Activated CD8-positive, alpha-beta T cell treated with anti-CD3 and anti-CD28 coated beads, Interleukin-2, amount 10 ng/mL, durations not matched to agents 7 days and 5 days (primary cell): ENCODE measurements around the gene SKAP2. TPM values are rescaled to one million over a fixed set of nuclear protein-coding genes. Genes with fewer than 3 reads are reported as not detected.

Experiments used
- ATAC-seq: fragments of 150-1000 bp; cut with Tn5 transposase; one replicate; pipeline ENCODE4 v1.10.0; 2021; ENCODE audit warnings: moderate library complexity
- CTCF ChIA-PET: fragments of 350-600 bp; sonication (Branson Sonifier 250); formaldehyde crosslinking; loops from one replicate; lab custom pipeline; 2021; ENCODE audit warnings: antibody characterized with exemption; lab: Charles Lee
- POLR2A ChIA-PET: fragments of 350-600 bp; sonication (Branson Sonifier 250); formaldehyde crosslinking; loops from one replicate; lab custom pipeline; 2021; ENCODE audit warnings: antibody characterized with exemption; lab: Charles Lee
- DNase-seq: peaks from one replicate; pipeline ENCODE4 v3.0.0-alpha.2; 2020
- H3K27ac Mint-ChIP-seq: one replicate; pipeline ENCODE4 v1.8.0; 2021; ENCODE audit warnings: mild to moderate bottlenecking, mixed read lengths
- H3K27me3 Mint-ChIP-seq: one replicate; pipeline ENCODE4 v1.8.0; 2021; ENCODE audit warnings: low read depth, mixed read lengths
- H3K36me3 Mint-ChIP-seq: one replicate; pipeline ENCODE4 v1.8.0; 2021; ENCODE audit warnings: low read depth, mixed read lengths
- H3K4me1 Mint-ChIP-seq: one replicate; pipeline ENCODE4 v1.8.0; 2021; ENCODE audit warnings: low read depth, mixed read lengths
- H3K4me3 Mint-ChIP-seq: one replicate; pipeline ENCODE4 v1.8.0; 2021; ENCODE audit warnings: mild to moderate bottlenecking, mixed read lengths
- H3K9me3 Mint-ChIP-seq: one replicate; pipeline ENCODE4 v1.8.0; 2022; ENCODE audit warnings: mixed read lengths; ENCODE audit not compliant: insufficient read depth
- total RNA-seq, 2 experiments: library from RNA; stranded (reverse); gene quantifications; one replicate each; pipeline ENCODE4 v1.2.3, GENCODE V29; 2021

SKAP2 gene
- total RNA-seq, 2 experiments from 2014 or later = 9.7 to 12.5 TPM

DNA sequence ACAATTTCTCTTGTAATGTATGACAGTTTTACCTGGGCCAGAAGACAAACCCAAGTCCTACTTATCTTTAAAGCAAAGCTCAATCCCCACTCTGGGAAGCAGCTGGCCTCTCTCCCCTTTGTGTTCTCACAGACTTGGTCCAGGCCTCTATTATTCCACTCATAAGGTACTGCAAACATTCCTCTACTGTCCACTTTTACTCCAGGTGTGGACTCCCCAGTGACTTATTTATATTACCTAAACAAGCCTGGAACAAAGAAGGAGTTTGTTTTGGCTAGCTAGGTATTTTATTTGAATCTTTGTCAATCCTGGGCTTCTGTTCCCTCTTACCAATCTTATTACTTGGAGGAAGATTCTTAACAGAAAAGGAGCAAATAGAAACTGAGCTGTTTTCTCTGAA is 163.5 kb downstream of the SKAP2 start:
- ChIA-PET POLR2A (no interaction called here), CTCF (interaction anchor here (1.0 to 4.5 kb wide), 3 partner anchors 14 to 331 kb away, joined by 3 to 19 read pairs (median 4); no protein-coding TSS in a partner anchor)
- Mint-ChIP-seq H3K4me1 (no peaks in the 10 kb centered on the region), H3K4me3 (no peak overlapping the region), H3K36me3 (no peaks in the 10 kb centered on the region), H3K9me3 (no peaks in the 10 kb centered on the region), H3K27ac (no peak overlapping the region), H3K27me3 (peaks cover 12% of the 10 kb centered on the region)
- no peak for ATAC-seq
- DNase-seq = no peak

DNA sequence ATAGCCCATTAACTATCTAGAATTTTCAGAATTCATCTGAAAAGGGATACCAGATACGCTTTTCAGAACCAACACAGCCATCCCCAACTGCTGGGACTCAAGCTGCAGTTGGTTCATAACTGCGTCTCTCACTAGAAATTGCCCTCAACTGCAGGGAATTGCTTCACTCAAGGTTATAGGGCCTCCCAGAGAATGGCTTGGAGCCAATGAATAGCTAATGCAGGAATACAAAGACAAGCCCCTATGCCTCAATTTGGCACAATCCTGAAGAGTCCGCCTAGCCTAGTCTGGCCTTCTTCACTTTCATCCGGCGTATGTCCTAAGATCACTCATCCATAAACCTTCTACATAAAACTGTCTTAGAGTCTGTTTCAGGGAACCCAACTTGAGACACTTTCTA is 164.0 kb downstream of the SKAP2 start:
- H3K36me3 Mint-ChIP-seq = no peaks in the 10 kb centered on the region
- CTCF ChIA-PET = interaction anchor here (1.2 to 4.5 kb wide), 2 partner anchors 18 to 331 kb away, joined by 4 to 19 read pairs; no protein-coding TSS in a partner anchor
- ATAC-seq (no peak), DNase-seq (no peak)
- H3K4me3 Mint-ChIP-seq = no peak overlapping the region
- H3K27me3 Mint-ChIP-seq = peaks cover 16% of the 10 kb centered on the region
- H3K27ac Mint-ChIP-seq = no peak overlapping the region
- H3K4me1 Mint-ChIP-seq = no peaks in the 10 kb centered on the region
- POLR2A ChIA-PET = no interaction called here
- H3K9me3 Mint-ChIP-seq = no peaks in the 10 kb centered on the region

DNA sequence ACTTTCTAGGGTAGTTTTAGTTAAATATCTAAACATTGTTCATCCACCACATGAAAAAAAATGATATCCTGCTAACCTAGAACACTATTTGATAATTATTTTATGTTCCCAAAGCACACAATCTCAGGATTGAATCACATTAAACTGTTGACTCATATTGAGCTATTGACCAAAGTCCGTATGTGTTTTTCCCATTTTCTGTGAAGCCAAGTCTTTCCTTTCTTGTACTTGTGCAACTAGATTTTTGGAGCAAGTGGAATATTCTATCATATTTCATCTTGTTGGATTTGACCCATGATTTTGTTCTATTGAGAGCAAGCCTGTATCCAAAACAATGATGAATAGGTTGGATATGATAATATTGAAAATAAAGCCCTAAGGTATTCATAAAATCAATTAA is 164.6 kb downstream of the SKAP2 start:
- POLR2A ChIA-PET = no interaction called here
- CTCF ChIA-PET = interaction anchor here (3.2 to 4.5 kb wide), 2 partner anchors 13 to 17 kb away, joined by 16 to 19 read pairs; no protein-coding TSS in a partner anchor
- H3K4me3 Mint-ChIP-seq = no peak overlapping the region
- H3K36me3 Mint-ChIP-seq = no peaks in the 10 kb centered on the region
- ATAC-seq (no peak), DNase-seq (no peak)
- no peak overlapping the region for H3K27ac Mint-ChIP-seq
- H3K27me3 Mint-ChIP-seq = peaks cover 16% of the 10 kb centered on the region
- H3K9me3 Mint-ChIP-seq = no peaks in the 10 kb centered on the region
- H3K4me1 Mint-ChIP-seq = no peaks in the 10 kb centered on the region

DNA sequence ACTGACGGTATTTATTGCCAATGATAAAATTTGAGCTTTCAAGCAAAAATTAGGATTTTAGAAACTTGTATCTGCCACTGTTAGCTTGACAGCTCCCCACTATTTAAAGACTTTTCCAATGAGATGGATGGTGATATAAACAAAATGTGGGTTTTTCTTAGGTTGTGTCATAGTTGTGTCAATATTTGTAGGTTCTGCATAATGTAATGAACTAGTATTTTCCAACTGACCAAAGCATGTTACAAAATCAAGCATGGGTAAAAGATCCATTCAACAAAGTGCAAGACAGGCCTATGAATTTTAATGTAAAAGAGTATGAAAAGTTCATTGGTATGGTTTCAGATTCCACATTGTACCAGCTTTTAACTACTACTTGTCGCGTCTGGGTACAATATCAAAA is 165.6 kb downstream of the SKAP2 start:
- Mint-ChIP-seq H3K9me3 (no peaks in the 10 kb centered on the region), H3K27ac (no peak overlapping the region), H3K27me3 (peaks cover 12% of the 10 kb centered on the region), H3K36me3 (no peaks in the 10 kb centered on the region), H3K4me3 (no peak overlapping the region), H3K4me1 (no peaks in the 10 kb centered on the region)
- ChIA-PET POLR2A (no interaction called here), CTCF (interaction anchor here (3.2 to 4.5 kb wide), 2 partner anchors 12 to 16 kb away, joined by 16 to 19 read pairs; no protein-coding TSS in a partner anchor)
- DNase-seq (no peak), ATAC-seq (no peak)

DNA sequence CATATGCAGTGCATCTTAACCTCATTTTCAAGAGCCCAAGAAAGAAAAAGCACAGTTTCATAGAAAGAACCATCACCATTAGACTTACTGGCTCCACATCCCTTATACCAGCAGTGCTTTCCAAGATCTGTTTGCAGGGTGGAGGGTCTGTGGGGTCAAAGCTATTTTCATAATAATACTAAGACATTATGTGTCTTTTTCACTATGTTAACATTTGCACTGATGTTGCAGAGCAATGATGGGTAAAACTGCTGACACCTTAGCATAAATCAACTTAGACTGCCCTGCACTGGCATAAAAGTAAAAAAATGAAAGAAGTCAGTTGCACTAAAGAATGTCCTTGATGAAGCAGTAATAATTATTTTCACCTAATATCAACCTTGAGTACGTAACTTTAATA is 166.2 kb downstream of the SKAP2 start:
- no peak overlapping the region for H3K4me3 Mint-ChIP-seq
- POLR2A ChIA-PET = no interaction called here

DNA sequence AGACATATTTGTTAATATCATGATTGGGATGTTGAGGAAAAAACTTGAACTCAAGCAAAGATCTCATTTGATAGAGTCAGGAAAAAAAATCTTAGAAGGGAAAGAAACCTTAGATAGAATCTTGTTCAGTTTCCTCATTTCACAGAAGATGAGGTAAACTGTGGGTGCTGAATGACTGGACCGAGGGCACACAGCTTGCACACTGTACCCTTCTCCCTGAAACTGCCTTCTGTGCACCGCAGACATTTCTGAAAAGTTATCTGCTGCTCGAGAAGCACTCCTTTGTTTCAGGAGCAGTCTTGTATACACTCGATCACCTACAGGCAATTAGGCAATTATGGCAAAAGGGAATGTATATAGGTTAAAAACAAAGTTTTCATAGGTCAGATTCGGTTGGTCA is 167.4 kb downstream of the SKAP2 start:
- ChIA-PET POLR2A (no interaction called here), CTCF (interaction anchor here (3.2 kb wide), 1 partner anchor 10 kb away, joined by 16 read pairs; no protein-coding TSS in a partner anchor)
- no peaks in the 10 kb centered on the region for H3K36me3 Mint-ChIP-seq
- H3K4me1 Mint-ChIP-seq = no peaks in the 10 kb centered on the region
- H3K27me3 Mint-ChIP-seq = peaks cover 12% of the 10 kb centered on the region
- ATAC-seq (no peak), DNase-seq (no peak)
- no peak overlapping the region for H3K27ac Mint-ChIP-seq
- H3K4me3 Mint-ChIP-seq = no peak overlapping the region
- no peaks in the 10 kb centered on the region for H3K9me3 Mint-ChIP-seq

More for the DNA sequence above, 166.2 kb downstream of the SKAP2 start:
- no peaks in the 10 kb centered on the region for H3K4me1 Mint-ChIP-seq
- H3K9me3 Mint-ChIP-seq = no peaks in the 10 kb centered on the region
- CTCF ChIA-PET = interaction anchor here (3.2 to 4.5 kb wide), 2 partner anchors 11 to 15 kb away, joined by 16 to 19 read pairs; no protein-coding TSS in a partner anchor
- ATAC-seq (no peak), DNase-seq (no peak)
- peaks cover 12% of the 10 kb centered on the region for H3K27me3 Mint-ChIP-seq
- no peaks in the 10 kb centered on the region for H3K36me3 Mint-ChIP-seq
- no peak overlapping the region for H3K27ac Mint-ChIP-seq

DNA sequence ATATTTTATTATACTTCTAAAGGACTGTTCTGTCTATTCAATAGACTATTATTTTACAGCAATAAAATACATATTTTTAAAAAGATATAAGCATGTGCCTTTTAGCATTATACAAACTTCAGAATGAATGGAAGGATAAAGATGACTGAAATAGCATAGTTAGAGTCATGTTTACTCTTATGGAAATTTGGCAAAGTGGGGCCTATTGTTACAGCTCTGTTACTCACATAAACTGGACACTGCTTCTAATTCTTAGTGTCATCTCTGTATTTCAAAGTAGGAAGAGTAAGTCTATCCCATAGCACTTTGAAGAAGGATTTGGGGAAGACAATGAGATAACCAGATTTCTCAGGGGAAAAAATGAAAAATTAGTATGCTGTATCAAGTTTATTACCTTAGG is 168.2 kb downstream of the SKAP2 start:
- ATAC-seq = no peak
- POLR2A ChIA-PET = no interaction called here
- no peak overlapping the region for H3K4me3 Mint-ChIP-seq

DNA sequence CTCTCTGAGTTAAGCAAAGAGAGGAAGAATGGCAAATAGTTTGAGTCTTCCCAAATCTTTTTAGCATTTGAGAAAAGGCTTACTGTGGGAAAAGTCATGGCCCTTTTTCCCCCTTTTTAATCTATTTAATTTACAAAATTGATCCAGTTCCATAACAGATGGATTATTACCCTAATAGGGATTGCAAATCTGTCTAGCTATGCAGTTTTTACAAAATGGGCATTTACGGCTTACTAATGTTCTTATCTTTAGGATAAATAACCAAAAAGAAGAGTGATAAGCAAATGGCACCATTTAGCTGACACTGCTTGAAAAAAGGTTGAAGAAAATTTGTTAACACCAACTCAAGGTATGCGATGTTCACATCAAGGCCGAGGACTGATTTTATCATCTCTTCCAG is 169.7 kb downstream of the SKAP2 start:
- H3K27me3 Mint-ChIP-seq = peaks cover 24% of the 10 kb centered on the region
- CTCF ChIA-PET = interaction anchor here (1.5 kb wide), 1 partner anchor 8 kb away, joined by 5 read pairs; no protein-coding TSS in a partner anchor
- DNase-seq (no peak), ATAC-seq (no peak)
- POLR2A ChIA-PET = interaction anchor here (0.5 kb wide), 1 partner anchor 10 kb away, joined by 3 read pairs; no protein-coding TSS in a partner anchor
- H3K4me1 Mint-ChIP-seq = peaks cover 4% of the 10 kb centered on the region
- no peak overlapping the region for H3K4me3 Mint-ChIP-seq
- H3K9me3 Mint-ChIP-seq = no peaks in the 10 kb centered on the region
- H3K36me3 Mint-ChIP-seq = no peaks in the 10 kb centered on the region
- no peak overlapping the region for H3K27ac Mint-ChIP-seq

More for the DNA sequence above, 168.2 kb downstream of the SKAP2 start:
- Mint-ChIP-seq H3K9me3 (no peaks in the 10 kb centered on the region), H3K27me3 (peaks cover 18% of the 10 kb centered on the region), H3K27ac (no peak overlapping the region), H3K4me1 (peaks cover 4% of the 10 kb centered on the region), H3K36me3 (no peaks in the 10 kb centered on the region)
- CTCF ChIA-PET = interaction anchor here (1.5 kb wide), 1 partner anchor 9 kb away, joined by 5 read pairs; no protein-coding TSS in a partner anchor
- no peak for DNase-seq

DNA sequence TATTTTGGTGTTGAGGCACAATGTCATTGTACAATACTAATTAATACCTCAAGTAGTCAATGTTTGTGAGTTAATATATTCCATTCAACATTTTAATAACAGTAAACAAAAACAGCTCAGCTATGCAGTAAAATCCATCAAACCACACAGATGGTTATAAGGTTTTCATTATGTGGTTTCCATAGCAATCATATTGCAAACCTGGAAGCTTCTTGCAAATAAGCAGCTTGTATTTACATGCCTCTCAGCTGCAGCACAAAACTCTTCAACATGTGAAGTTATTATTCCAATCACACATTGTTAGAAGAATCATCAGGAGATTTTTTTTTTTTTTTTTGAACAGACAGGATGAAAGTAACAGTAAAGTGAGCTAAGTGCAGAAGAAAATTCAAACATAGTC is 170.2 kb downstream of the SKAP2 start:
- no peak overlapping the region for H3K27ac Mint-ChIP-seq

DNA sequence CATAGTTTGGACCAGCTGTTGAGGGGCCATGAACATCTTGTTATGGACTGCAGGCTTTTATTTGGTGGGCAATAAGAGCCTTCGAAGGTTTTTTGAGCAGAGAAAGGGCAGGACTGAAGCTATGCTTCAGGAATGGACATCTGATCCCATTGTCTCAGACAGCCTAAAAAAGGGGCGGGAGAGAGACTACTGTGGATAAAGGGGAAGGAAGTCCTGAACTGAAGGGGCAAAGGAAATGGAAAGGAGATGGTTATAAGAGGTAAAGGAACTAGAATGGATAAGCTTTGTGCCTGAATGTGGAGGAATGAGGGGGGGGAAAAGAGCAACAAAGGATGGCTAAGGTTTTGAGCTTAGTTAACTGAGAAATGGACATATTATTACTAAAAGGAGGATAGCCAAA is 172.5 kb downstream of the SKAP2 start:
- no peaks in the 10 kb centered on the region for H3K9me3 Mint-ChIP-seq
- H3K36me3 Mint-ChIP-seq = no peaks in the 10 kb centered on the region
- DNase-seq (no peak), ATAC-seq (no peak)
- no peak overlapping the region for H3K27ac Mint-ChIP-seq
- no peak overlapping the region for H3K4me3 Mint-ChIP-seq
- POLR2A ChIA-PET = no interaction called here
- peaks cover 22% of the 10 kb centered on the region for H3K27me3 Mint-ChIP-seq
- peaks cover 4% of the 10 kb centered on the region for H3K4me1 Mint-ChIP-seq
- CTCF ChIA-PET = interaction anchor here (1.0 to 1.5 kb wide), 5 partner anchors 11 to 469 kb away, joined by 3 to 5 read pairs (median 4); no protein-coding TSS in a partner anchor

More for the DNA sequence above, 170.2 kb downstream of the SKAP2 start:
- ATAC-seq = no peak
- CTCF ChIA-PET = no interaction called here
- peaks cover 24% of the 10 kb centered on the region for H3K27me3 Mint-ChIP-seq
- no peak overlapping the region for H3K4me3 Mint-ChIP-seq
- no peaks in the 10 kb centered on the region for H3K9me3 Mint-ChIP-seq
- H3K4me1 Mint-ChIP-seq = peaks cover 4% of the 10 kb centered on the region
- POLR2A ChIA-PET = interaction anchor here (0.5 kb wide), 1 partner anchor 11 kb away, joined by 3 read pairs; no protein-coding TSS in a partner anchor
- no peaks in the 10 kb centered on the region for H3K36me3 Mint-ChIP-seq
- no peak for DNase-seq

DNA sequence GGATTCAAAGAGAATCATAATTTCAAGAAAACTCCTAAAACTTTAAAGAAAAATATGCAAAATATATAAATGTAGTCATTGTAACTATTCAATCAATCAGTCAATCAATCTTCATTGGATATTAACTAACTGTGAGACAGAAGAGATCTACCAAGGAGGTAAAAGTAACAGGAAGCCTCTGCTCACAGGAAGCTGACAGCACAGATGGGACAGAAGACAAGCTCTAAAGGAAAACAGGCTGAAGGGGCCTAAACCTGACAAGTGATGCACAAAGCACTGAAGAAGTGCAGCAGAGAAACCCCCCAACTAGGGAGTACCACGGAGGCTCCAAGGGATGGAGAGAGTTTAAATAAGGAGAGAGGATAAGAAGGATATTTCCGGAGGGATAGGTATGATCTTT is 173.0 kb downstream of the SKAP2 start:
- ChIA-PET CTCF (interaction anchor here (1.0 to 1.5 kb wide), 5 partner anchors 11 to 469 kb away, joined by 3 to 5 read pairs (median 4); no protein-coding TSS in a partner anchor), POLR2A (no interaction called here)
- no peak overlapping the region for H3K4me3 Mint-ChIP-seq
- peaks cover 22% of the 10 kb centered on the region for H3K27me3 Mint-ChIP-seq
- ATAC-seq (no peak), DNase-seq (no peak)
- H3K4me1 Mint-ChIP-seq = peaks cover 4% of the 10 kb centered on the region
- H3K36me3 Mint-ChIP-seq = no peaks in the 10 kb centered on the region
- no peak overlapping the region for H3K27ac Mint-ChIP-seq
- no peaks in the 10 kb centered on the region for H3K9me3 Mint-ChIP-seq

DNA sequence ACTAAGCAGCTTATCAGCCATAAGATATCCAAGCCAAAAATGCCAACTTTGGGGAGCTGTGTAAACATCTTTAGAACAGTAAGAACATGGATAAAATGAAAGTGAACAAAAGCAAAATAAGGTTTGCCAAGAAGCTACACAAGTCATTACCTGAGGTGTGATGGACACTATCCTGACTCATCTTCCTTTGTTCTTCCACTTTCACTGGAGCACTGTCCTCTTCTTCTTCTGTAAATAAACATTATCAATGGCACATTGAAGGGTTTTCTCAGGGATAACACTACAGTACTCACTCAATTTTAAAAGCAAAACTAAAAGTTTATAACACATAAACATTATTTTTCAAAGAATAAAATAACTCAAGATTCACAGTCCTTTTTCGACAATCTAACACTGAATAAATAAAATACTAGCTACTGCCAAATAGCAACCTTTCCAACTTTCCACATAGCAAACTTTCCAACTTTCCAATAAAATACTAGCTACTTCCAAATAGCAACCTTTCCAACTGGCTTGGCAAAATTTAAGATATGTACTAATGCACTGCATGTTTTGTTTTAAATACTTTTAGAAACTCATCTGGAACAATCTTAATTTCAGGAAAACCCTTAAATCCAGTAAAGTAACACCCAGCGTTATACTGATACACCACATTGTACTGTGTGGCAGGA is 174.1 kb downstream of the SKAP2 start:
- no peak overlapping the region for H3K4me3 Mint-ChIP-seq
- POLR2A ChIA-PET = no interaction called here
- H3K36me3 Mint-ChIP-seq = no peaks in the 10 kb centered on the region
- H3K9me3 Mint-ChIP-seq = no peaks in the 10 kb centered on the region
- CTCF ChIA-PET = interaction anchor here (1.0 to 1.3 kb wide), 2 partner anchors 10 to 164 kb away, joined by 3 to 5 read pairs; no protein-coding TSS in a partner anchor
- DNase-seq (no peak), ATAC-seq (no peak)
- H3K27me3 Mint-ChIP-seq = peaks cover 20% of the 10 kb centered on the region
- peaks cover 4% of the 10 kb centered on the region for H3K4me1 Mint-ChIP-seq
- H3K27ac Mint-ChIP-seq = no peak overlapping the region
